ENCODE data around the gene TSHZ2. TPM values are rescaled to one million over a fixed set of nuclear protein-coding genes. Genes with fewer than 3 reads are reported as not detected.

TSHZ2 gene
- total RNA-seq, 1 donor from 2014 or later, result 1.2 TPM

GRCh38 chr20:53237461-53237860 is 265.3 kb downstream of the TSHZ2 start:
- Mint-ChIP-seq H3K4me3 (ENCODE audit: unreplicated experiment) (no peak overlapping the region), H3K9me3 (ENCODE audit: unreplicated experiment) (peaks cover 4% of the 10 kb centered on the region), H3K27me3 (ENCODE audit: low read depth, unreplicated experiment) (peaks cover 2% of the 10 kb centered on the region), H3K36me3 (ENCODE audit: low read depth, unreplicated experiment) (no peaks in the 10 kb centered on the region), H3K27ac (ENCODE audit: unreplicated experiment) (no peak overlapping the region), H3K4me1 (ENCODE audit: low read depth, unreplicated experiment) (no peaks in the 10 kb centered on the region)
- Histone ChIP-seq H3K9me3 (ENCODE audit: insufficient read depth, low read depth, low read length) (no peaks in the 10 kb centered on the region), H3K79me2 (ENCODE audit: insufficient read depth, low read length) (no peaks in the 10 kb centered on the region), H3K27ac (ENCODE audit: low read depth, low read length) (no peak overlapping the region), H2AFZ (ENCODE audit: low read depth, low read length) (no peak overlapping the region), H4K20me1 (ENCODE audit: insufficient read depth, low read length) (no peaks in the 10 kb centered on the region), H3K4me3 (ENCODE audit: insufficient read depth, low read depth, low read length) (no peak overlapping the region), H3K4me2 (ENCODE audit: low read length) (no peak overlapping the region), H3K9ac (ENCODE audit: low read length) (no peak overlapping the region), H3K4me1 (ENCODE audit: insufficient read depth, low read length) (no peaks in the 10 kb centered on the region), H3K27me3 (ENCODE audit: insufficient read depth, low read length) (no peaks in the 10 kb centered on the region), H3K36me3 (ENCODE audit: insufficient read depth, low read length) (no peaks in the 10 kb centered on the region)
- TF ChIP-seq CTCF (IDR thresholded peaks at IDR 0.05; ENCODE audit: insufficient read depth, low read depth, low read length), result no peak
- FAIRE-seq, result no peak
- no peak for DNase-seq (ENCODE audit: low read depth)

GRCh38 chr20:53238121-53238660 is 266.0 kb downstream of the TSHZ2 start:
- Histone ChIP-seq H3K9me3 (ENCODE audit: insufficient read depth, low read depth, low read length) (no peaks in the 10 kb centered on the region), H3K27ac (ENCODE audit: low read depth, low read length) (no peak overlapping the region), H3K9ac (ENCODE audit: low read length) (no peak overlapping the region), H3K4me2 (ENCODE audit: low read length) (no peak overlapping the region), H3K4me1 (ENCODE audit: insufficient read depth, low read length) (no peaks in the 10 kb centered on the region), H4K20me1 (ENCODE audit: insufficient read depth, low read length) (no peaks in the 10 kb centered on the region), H3K27me3 (ENCODE audit: insufficient read depth, low read length) (no peaks in the 10 kb centered on the region), H3K4me3 (ENCODE audit: insufficient read depth, low read depth, low read length) (no peak overlapping the region), H3K36me3 (ENCODE audit: insufficient read depth, low read length) (no peaks in the 10 kb centered on the region), H2AFZ (ENCODE audit: low read depth, low read length) (no peak overlapping the region), H3K79me2 (ENCODE audit: insufficient read depth, low read length) (no peaks in the 10 kb centered on the region)
- FAIRE-seq, result no peak
- Mint-ChIP-seq H3K27me3 (ENCODE audit: low read depth, unreplicated experiment) (peaks cover 2% of the 10 kb centered on the region), H3K27ac (ENCODE audit: unreplicated experiment) (no peak overlapping the region), H3K4me1 (ENCODE audit: low read depth, unreplicated experiment) (no peaks in the 10 kb centered on the region), H3K36me3 (ENCODE audit: low read depth, unreplicated experiment) (no peaks in the 10 kb centered on the region), H3K9me3 (ENCODE audit: unreplicated experiment) (peaks cover 4% of the 10 kb centered on the region), H3K4me3 (ENCODE audit: unreplicated experiment) (no peak overlapping the region)
- DNase-seq (ENCODE audit: low read depth), result peak; percentile 52
- TF ChIP-seq EZH2 (IDR thresholded peaks at IDR 0.05; ENCODE audit: insufficient read depth, low read length) (no peak), CTCF (IDR thresholded peaks at IDR 0.05; ENCODE audit: insufficient read depth, low read depth, low read length) (no peak)

GRCh38 chr20:53243152-53243551 is 271.0 kb downstream of the TSHZ2 start:
- Histone ChIP-seq H4K20me1 (ENCODE audit: insufficient read depth, low read length) (no peaks in the 10 kb centered on the region), H3K4me3 (ENCODE audit: insufficient read depth, low read depth, low read length) (no peak overlapping the region), H3K4me2 (ENCODE audit: low read length) (no peak overlapping the region), H3K9ac (ENCODE audit: low read length) (no peak overlapping the region), H3K27ac (ENCODE audit: low read depth, low read length) (no peak overlapping the region), H3K27me3 (ENCODE audit: insufficient read depth, low read length) (no peaks in the 10 kb centered on the region), H3K36me3 (ENCODE audit: insufficient read depth, low read length) (no peaks in the 10 kb centered on the region), H3K4me1 (ENCODE audit: insufficient read depth, low read length) (no peaks in the 10 kb centered on the region), H2AFZ (ENCODE audit: low read depth, low read length) (no peak overlapping the region), H3K79me2 (ENCODE audit: insufficient read depth, low read length) (no peaks in the 10 kb centered on the region), H3K9me3 (ENCODE audit: insufficient read depth, low read depth, low read length) (no peaks in the 10 kb centered on the region)
- H3K27me3 Mint-ChIP-seq (ENCODE audit: low read depth, unreplicated experiment), result peaks cover 2% of the 10 kb centered on the region
- no peaks in the 10 kb centered on the region for H3K4me1 Mint-ChIP-seq (ENCODE audit: low read depth, unreplicated experiment)
- H3K4me3 Mint-ChIP-seq (ENCODE audit: unreplicated experiment), result no peak overlapping the region
- H3K27ac Mint-ChIP-seq (ENCODE audit: unreplicated experiment), result no peak overlapping the region
- DNase-seq (ENCODE audit: low read depth) (no peak), FAIRE-seq (no peak)
- H3K9me3 Mint-ChIP-seq (ENCODE audit: unreplicated experiment), result peaks cover 2% of the 10 kb centered on the region
- no peak for TF ChIP-seq CTCF (IDR thresholded peaks at IDR 0.05; ENCODE audit: insufficient read depth, low read depth, low read length)
- no peak for TF ChIP-seq EZH2 (IDR thresholded peaks at IDR 0.05; ENCODE audit: insufficient read depth, low read length)
- no peaks in the 10 kb centered on the region for H3K36me3 Mint-ChIP-seq (ENCODE audit: low read depth, unreplicated experiment)

Measured in astrocyte (in vitro differentiated cells and primary cell).